ENCODE measurements around the gene CPN1.

GRCh38 chr10:100072514-100072913 is 9.2 kb downstream of the CPN1 start:
- TF ChIP-seq CTCF (IDR thresholded peaks at IDR 0.05): no peak
- TF ChIP-seq POLR2AphosphoS5 (IDR thresholded peaks at IDR 0.05): no peak
- TF ChIP-seq EP300 (IDR thresholded peaks at IDR 0.05): no peak
- no peak for TF ChIP-seq POLR2A (IDR thresholded peaks at IDR 0.05)
